ENCODE results near the gene CRYBA4. TPM values are rescaled to one million over a fixed set of nuclear protein-coding genes. Genes with fewer than 3 reads are reported as not detected.

Gene CRYBA4
- total RNA-seq, 1 donor from 2014 or later = 1.0 TPM

DNA sequence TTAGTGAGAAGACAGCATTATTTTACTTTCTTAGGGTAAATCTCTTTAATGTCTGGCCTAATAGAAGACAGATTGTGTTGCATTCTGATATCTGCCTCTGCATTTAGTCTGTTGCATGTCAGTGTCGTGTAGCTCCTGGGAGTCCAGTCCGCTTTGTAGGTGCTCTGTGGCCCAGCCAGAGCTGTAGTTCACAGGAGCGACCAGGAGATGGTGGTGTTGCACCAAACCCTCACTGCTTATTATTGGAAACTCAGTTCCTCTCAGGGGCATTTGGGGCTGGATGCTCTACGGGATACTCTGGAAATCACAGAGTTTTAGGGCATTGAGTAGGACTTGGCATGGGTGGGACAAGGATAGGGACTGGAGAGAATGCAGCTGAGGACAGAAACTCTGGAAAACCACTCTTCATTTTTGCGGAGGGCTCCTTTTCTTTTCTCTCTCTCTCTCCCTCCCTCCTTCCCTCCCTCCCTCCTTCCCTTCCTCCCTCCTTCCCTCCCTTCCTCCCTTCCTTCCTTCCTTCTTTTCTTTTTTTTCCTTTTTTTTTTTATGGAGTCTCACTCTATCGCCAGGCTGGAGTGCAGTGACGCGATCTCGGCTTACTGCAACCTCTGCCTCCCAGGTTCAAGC, 57.4 kb downstream of the CRYBA4 start:
- peaks cover 30% of the 10 kb centered on the region for H3K4me1 Mint-ChIP-seq (ENCODE audit: unreplicated experiment)
- no peak overlapping the region for H3K27ac Mint-ChIP-seq
- H3K27me3 Mint-ChIP-seq = no peaks in the 10 kb centered on the region
- H3K36me3 Mint-ChIP-seq = peaks cover 17% of the 10 kb centered on the region
- DNase-seq (ENCODE audit: extremely low spot score, unreplicated experiment) = peak; percentile 81
- H3K9me3 Mint-ChIP-seq = no peaks in the 10 kb centered on the region
- H3K4me3 Mint-ChIP-seq = peak overlapping the region; percentile 38
- TF ChIP-seq, protein P1, sequence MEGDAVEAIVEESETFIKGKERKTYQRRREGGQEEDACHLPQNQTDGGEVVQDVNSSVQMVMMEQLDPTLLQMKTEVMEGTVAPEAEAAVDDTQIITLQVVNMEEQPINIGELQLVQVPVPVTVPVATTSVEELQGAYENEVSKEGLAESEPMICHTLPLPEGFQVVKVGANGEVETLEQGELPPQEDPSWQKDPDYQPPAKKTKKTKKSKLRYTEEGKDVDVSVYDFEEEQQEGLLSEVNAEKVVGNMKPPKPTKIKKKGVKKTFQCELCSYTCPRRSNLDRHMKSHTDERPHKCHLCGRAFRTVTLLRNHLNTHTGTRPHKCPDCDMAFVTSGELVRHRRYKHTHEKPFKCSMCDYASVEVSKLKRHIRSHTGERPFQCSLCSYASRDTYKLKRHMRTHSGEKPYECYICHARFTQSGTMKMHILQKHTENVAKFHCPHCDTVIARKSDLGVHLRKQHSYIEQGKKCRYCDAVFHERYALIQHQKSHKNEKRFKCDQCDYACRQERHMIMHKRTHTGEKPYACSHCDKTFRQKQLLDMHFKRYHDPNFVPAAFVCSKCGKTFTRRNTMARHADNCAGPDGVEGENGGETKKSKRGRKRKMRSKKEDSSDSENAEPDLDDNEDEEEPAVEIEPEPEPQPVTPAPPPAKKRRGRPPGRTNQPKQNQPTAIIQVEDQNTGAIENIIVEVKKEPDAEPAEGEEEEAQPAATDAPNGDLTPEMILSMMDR (conservative IDR thresholded peaks at IDR 0.05) = peak; percentile 96

Other genes starting within 250 kb of the CRYBA4 start
- 1.1 and 2.4 TPM in 2 replicates for gene ASPHD2, start 192.7 kb upstream of the CRYBA4 start, total RNA-seq (ENCODE audit: low replicate concordance)
- gene HPS4, start 138.2 kb upstream of the CRYBA4 start, total RNA-seq (ENCODE audit: low replicate concordance) = 38.1 and 46.1 TPM in 2 replicates
- 26.9 and 27.7 TPM in 2 replicates for gene SRRD, start 138.1 kb upstream of the CRYBA4 start, total RNA-seq (ENCODE audit: low replicate concordance)
- gene TFIP11, start 109.5 kb upstream of the CRYBA4 start, total RNA-seq (ENCODE audit: low replicate concordance) = 32.7 and 40.3 TPM in 2 replicates
- 15.7 and 24.3 TPM in 2 replicates for gene TPST2, start 31.8 kb upstream of the CRYBA4 start, total RNA-seq (ENCODE audit: low replicate concordance)
- gene CRYBB1, start 3.9 kb upstream of the CRYBA4 start, total RNA-seq (ENCODE audit: low replicate concordance) = 4.6 TPM in 1 of 2 replicates, not detected in the other
- 5.9 and 12.2 TPM in 2 replicates for gene MIAT, start 35.6 kb downstream of the CRYBA4 start, total RNA-seq (ENCODE audit: low replicate concordance)

Data from type B pancreatic cell (in vitro differentiated cells).